MM.1S (cell line): ENCODE measurements around the gene TWSG1.

Source experiments
- EZH2 ChIP-seq: fragments of 300-600 bp; sonication (generic); optimal IDR thresholded peaks from 2 replicates; pipeline ENCODE3; 2017; ENCODE audit warnings: low read depth, mild to moderate bottlenecking, antibody characterized with exemption, low read length, mixed read lengths
- EZH2phosphoT487 ChIP-seq: fragments of 300-600 bp; sonication (generic); IDR thresholded peaks from 2 replicates; pipeline ENCODE4 v1.6.1; 2018; ENCODE audit warnings: antibody characterized with exemption, low read length
- TF ChIP-seq, protein P1 (sequence below): fragments of 300-600 bp; sonication (generic); IDR thresholded peaks from 2 replicates; pipeline ENCODE4 v1.5.1; 2016; ENCODE audit warnings: antibody characterized with exemption, low read length, mixed read lengths

DNA sequence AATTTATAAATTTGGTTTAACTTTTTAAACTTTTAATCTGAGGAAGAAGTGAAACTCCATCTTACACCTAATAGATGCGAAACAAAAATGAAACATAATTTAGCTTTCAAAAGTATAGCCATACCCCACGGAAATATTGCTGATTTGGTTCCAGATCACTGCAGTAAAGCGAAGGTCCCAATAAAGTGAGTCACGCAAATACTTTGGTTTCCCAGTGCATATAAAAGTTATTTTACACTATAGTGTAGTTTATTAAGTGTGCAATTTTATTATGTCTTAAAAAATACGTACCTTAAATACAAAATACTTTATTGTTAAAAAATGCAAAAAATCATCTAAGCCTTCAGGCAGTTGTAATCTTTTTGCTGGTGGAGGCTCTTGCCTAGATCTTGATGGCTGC lies 55.1 kb downstream of the TWSG1 start:
- TF ChIP-seq, protein P1, sequence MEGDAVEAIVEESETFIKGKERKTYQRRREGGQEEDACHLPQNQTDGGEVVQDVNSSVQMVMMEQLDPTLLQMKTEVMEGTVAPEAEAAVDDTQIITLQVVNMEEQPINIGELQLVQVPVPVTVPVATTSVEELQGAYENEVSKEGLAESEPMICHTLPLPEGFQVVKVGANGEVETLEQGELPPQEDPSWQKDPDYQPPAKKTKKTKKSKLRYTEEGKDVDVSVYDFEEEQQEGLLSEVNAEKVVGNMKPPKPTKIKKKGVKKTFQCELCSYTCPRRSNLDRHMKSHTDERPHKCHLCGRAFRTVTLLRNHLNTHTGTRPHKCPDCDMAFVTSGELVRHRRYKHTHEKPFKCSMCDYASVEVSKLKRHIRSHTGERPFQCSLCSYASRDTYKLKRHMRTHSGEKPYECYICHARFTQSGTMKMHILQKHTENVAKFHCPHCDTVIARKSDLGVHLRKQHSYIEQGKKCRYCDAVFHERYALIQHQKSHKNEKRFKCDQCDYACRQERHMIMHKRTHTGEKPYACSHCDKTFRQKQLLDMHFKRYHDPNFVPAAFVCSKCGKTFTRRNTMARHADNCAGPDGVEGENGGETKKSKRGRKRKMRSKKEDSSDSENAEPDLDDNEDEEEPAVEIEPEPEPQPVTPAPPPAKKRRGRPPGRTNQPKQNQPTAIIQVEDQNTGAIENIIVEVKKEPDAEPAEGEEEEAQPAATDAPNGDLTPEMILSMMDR = no peak
- TF ChIP-seq EZH2 (no peak), EZH2phosphoT487 (no peak)
